Pancreas (tissue), 10 donors: Measurements from ENCODE around the gene KBTBD12. TPM values are rescaled to one million over a fixed set of nuclear protein-coding genes. Genes with fewer than 3 reads are reported as not detected.

Source experiments
- ATAC-seq, 4 donors: fragments of 200-7000 bp; cut with Tn5 transposase; one replicate each; pipeline versions ENCODE4 v1.8.0 to v1.9.1; 2020; ENCODE audit warnings: mild to moderate bottlenecking in 4 of 4, moderate library complexity in 4 of 4
- DNase-seq, 6 donors: peaks; one replicate each; pipeline ENCODE4 v3.0.0-alpha.2; 2020
- FAIRE-seq: peaks from 2 replicates; lab custom pipeline; 2012; peaks lifted over from hg19 to GRCh38; lab: Jason Lieb, UNC
- H3K27ac ChIP-seq, 4 donors: fragments of 200-600 bp; sonication (generic); 1 replicate in 3 of 4; 2 replicates in 1 of 4; pipeline versions ENCODE4 v1.5.0 to v1.8.0; 2020
- H3K27me3 ChIP-seq, 4 donors: fragments of 200-600 bp; one replicate each; pipeline ENCODE4 v1.8.0; 2021
- H3K36me3 ChIP-seq, 3 donors: fragments of 200-600 bp; sonication (generic) in 1 of 3; one replicate each; pipeline versions ENCODE4 v1.5.0 to v1.8.0; 2020 to 2021
- H3K4me1 ChIP-seq, 3 donors: fragments of 200-600 bp; one replicate each; pipeline ENCODE4 v1.8.0; 2021
- H3K4me3 ChIP-seq, 4 donors: fragments of 200-600 bp; sonication (generic) in 2 of 4; one replicate each; pipeline versions ENCODE4 v1.5.0 to v1.8.0; 2020 to 2021
- H3K9me3 ChIP-seq, 4 donors: fragments of 200-600 bp; one replicate each; pipeline ENCODE4 v1.8.0; 2021
- WGBS, 2 donors: extraction: QIAGEN DNeasy Blood & Tissue Kit; methylation state at CpG; one replicate each; pipeline ENCODE4 v1.1.7; 2013; 5-methylcytosine and 5-hydroxymethylcytosine counted together
- intact Hi-C, 3 donors: fragments of 100-400 bp; cut with DNase I; formaldehyde crosslinking; loops; one replicate each; pipeline versions ENCODE4 v1.11.1 to v1.14.2; 2022
- polyA plus RNA-seq, 2 donors: library from polyadenylated mRNA; stranded (reverse); fragments of 200-250 nt; gene quantifications; one replicate each; pipeline ENCODE4 v1.2.3, GENCODE V29; 2013
- total RNA-seq, 6 donors: library from RNA; stranded (reverse); fragmentation: NEBNext Ultra II Directional in 4 of 6; extraction: Animal tissue kit (Norgen Biotek cat#: 25700) in 4 of 6; gene quantifications; one replicate each; pipeline versions ENCODE4 v1.2.1 to v1.2.4, GENCODE V29; 2021 to 2023
- TF ChIP-seq, protein P1 (sequence below), 4 donors: fragments of 200-600 bp; sonication (generic) in 3 of 4; IDR thresholded peaks; one replicate each; pipeline versions ENCODE4 v1.5.0 to v1.8.0; 2021; ENCODE audit warnings: antibody characterized with exemption in 4 of 4
- donor health status: healthy with polysubstance abuse.
- donor health status: DM: no; HTN: no; CAD: no; lungs with moderate emphysema.
- donor health status: DM: no; HTN: no; CAD: no.
- donor health status: control.
- donor health status: control.
- donor health status: Bipolar disorder and iron deficiency.
- donor health status: DM: yes; HTN: yes; CAD: no.
- donor health status: DM: no; HTN: no; CAD: no.
- donor health status: DM: no; HTN: no; CAD: no.
- donor health status: DM: yes; HTN: yes; CAD: no.

The KBTBD12 gene
- total and polyA plus RNA-seq, 8 donors, result 0.68 to 3.7 (median 1.6) TPM

GRCh38 chr3:127920738-127921137 lies 5.7 kb downstream of the KBTBD12 start:
- no peak for FAIRE-seq
- H3K9me3 ChIP-seq, result no peaks in the 10 kb centered on the region
- intact Hi-C loops, result no loop called here
- no peaks in the 10 kb centered on the region for H3K36me3 ChIP-seq
- no peaks in the 10 kb centered on the region for H3K27me3 ChIP-seq
- no peak for DNase-seq
- TF ChIP-seq, protein P1, sequence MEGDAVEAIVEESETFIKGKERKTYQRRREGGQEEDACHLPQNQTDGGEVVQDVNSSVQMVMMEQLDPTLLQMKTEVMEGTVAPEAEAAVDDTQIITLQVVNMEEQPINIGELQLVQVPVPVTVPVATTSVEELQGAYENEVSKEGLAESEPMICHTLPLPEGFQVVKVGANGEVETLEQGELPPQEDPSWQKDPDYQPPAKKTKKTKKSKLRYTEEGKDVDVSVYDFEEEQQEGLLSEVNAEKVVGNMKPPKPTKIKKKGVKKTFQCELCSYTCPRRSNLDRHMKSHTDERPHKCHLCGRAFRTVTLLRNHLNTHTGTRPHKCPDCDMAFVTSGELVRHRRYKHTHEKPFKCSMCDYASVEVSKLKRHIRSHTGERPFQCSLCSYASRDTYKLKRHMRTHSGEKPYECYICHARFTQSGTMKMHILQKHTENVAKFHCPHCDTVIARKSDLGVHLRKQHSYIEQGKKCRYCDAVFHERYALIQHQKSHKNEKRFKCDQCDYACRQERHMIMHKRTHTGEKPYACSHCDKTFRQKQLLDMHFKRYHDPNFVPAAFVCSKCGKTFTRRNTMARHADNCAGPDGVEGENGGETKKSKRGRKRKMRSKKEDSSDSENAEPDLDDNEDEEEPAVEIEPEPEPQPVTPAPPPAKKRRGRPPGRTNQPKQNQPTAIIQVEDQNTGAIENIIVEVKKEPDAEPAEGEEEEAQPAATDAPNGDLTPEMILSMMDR (IDR thresholded peaks at IDR 0.05), result no peak
- peaks cover 0 to 3% (median 0%) of the 10 kb centered on the region in 3 donors for H3K4me1 ChIP-seq
- H3K27ac ChIP-seq, result no peak overlapping the region
- 39 to 68% methylated on average over 1 of the region's 1 CpG for WGBS, 2 donors
- no peak overlapping the region for H3K4me3 ChIP-seq
- no peak for ATAC-seq

GRCh38 chr3:127923611-127924010 lies 8.6 kb downstream of the KBTBD12 start:
- FAIRE-seq (no peak), ATAC-seq (no peak), DNase-seq (no peak)
- Histone ChIP-seq H3K27ac (no peak overlapping the region), H3K9me3 (no peaks in the 10 kb centered on the region), H3K4me1 (peaks cover 0 to 3% (median 0%) of the 10 kb centered on the region in 3 donors), H3K4me3 (no peak overlapping the region), H3K27me3 (no peaks in the 10 kb centered on the region), H3K36me3 (no peaks in the 10 kb centered on the region)
- intact Hi-C loops, result no loop called here
- TF ChIP-seq, protein P1 (IDR thresholded peaks at IDR 0.05), result no peak
- 93 to 94% methylated on average over 4 of the region's 4 CpGs for WGBS, 2 donors

- Histone ChIP-seq H3K4me3 (no peak overlapping the region), H3K27ac (no peak overlapping the region), H3K36me3 (no peaks in the 10 kb centered on the region), H3K27me3 (no peaks in the 10 kb centered on the region), H3K4me1 (peaks cover 0 to 3% (median 0%) of the 10 kb centered on the region in 3 donors), H3K9me3 (no peaks in the 10 kb centered on the region)
- TF ChIP-seq, protein P1 (IDR thresholded peaks at IDR 0.05), result no peak
- 72 to 74% methylated on average over 2 of the region's 2 CpGs for WGBS, 2 donors
- intact Hi-C loops, result no loop called here
- FAIRE-seq (no peak), DNase-seq (no peak), ATAC-seq (no peak)
Observed at GRCh38 chr3:127925384-127925783, 10.4 kb downstream of the KBTBD12 start.

- Histone ChIP-seq H3K27ac (no peak overlapping the region), H3K4me3 (no peak overlapping the region), H3K27me3 (no peaks in the 10 kb centered on the region), H3K9me3 (no peaks in the 10 kb centered on the region), H3K4me1 (no peaks in the 10 kb centered on the region), H3K36me3 (no peaks in the 10 kb centered on the region)
- intact Hi-C loops, result no loop called here
- FAIRE-seq, result no peak
- WGBS, 2 donors, result 81 to 84% methylated on average over 3 of the region's 3 CpGs
- DNase-seq, result no peak
- no peak for ATAC-seq
- TF ChIP-seq, protein P1 (IDR thresholded peaks at IDR 0.05), result no peak
Observed at GRCh38 chr3:127927829-127928604, 13.0 kb downstream of the KBTBD12 start.

DNA sequence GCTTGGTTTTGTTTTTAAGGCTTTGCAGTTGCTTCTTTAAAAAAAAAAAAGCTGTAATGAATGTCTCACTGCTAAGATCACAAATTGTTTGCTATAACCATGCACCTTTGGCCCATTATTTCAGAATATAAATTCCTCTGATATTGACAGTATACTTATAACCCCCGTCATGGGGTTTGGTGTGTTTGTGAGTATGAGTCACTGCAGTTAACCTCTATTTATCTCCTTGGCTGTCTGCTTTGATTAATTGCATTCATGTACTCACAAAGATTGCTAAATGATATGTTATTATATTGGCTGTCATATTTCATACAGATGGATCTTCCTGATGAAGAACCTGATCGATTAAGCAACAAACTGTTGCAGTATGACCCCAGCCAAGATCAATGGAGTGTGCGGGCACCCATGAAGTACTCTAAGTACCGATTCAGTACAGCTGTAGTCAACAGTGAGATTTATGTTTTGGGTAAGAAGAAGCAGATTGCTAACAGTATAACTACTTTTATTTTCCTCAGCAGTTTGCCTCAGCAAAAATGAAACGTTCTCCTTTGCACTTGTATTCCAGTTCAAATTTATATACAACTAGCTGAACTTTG lies 14.9 kb downstream of the KBTBD12 start:
- TF ChIP-seq, protein P1 (IDR thresholded peaks at IDR 0.05), result no peak
- ATAC-seq (no peak), DNase-seq (no peak), FAIRE-seq (no peak)
- H3K27me3 ChIP-seq, result no peaks in the 10 kb centered on the region
- no peak overlapping the region for H3K27ac ChIP-seq
- no peaks in the 10 kb centered on the region for H3K4me1 ChIP-seq
- WGBS, 2 donors, result 71 to 73% methylated on average over 5 of the region's 5 CpGs
- H3K9me3 ChIP-seq, result no peaks in the 10 kb centered on the region
- H3K4me3 ChIP-seq, result no peak overlapping the region
- no peaks in the 10 kb centered on the region for H3K36me3 ChIP-seq
- intact Hi-C loops, result no loop called here
